Neural progenitor cell (in vitro differentiated cells): ENCODE data around the gene EME2. TPM values are rescaled to one million over a fixed set of nuclear protein-coding genes. Genes with fewer than 3 reads are reported as not detected.
A peak's percentile ranks its signal among the peaks of the same experiment; 100 is the strongest.

Source experiments
- DNase-seq: peaks from one replicate; pipeline ENCODE4 v3.0.0-alpha.2; 2016; ENCODE audit warnings: low spot score
- H2AFZ ChIP-seq: fragments of 200-600 bp; sonication (generic); replicated peaks from 2 replicates; pipeline ENCODE4 v1.6.1; 2016; ENCODE audit warnings: antibody characterized with exemption
- H3F3A ChIP-seq: fragments of 200-600 bp; sonication (generic); 2 replicates; pipeline ENCODE4 v1.6.1; 2016; ENCODE audit warnings: antibody characterized with exemption, low read depth
- H3K27ac ChIP-seq: fragments of 200-600 bp; sonication (generic); 2 replicates; pipeline ENCODE4 v1.5.1; 2016; ENCODE audit warnings: mild to moderate bottlenecking
- H3K27me3 ChIP-seq: fragments of 200-600 bp; sonication (generic); 2 replicates; pipeline ENCODE4 v1.6.1; 2016; ENCODE audit warnings: mild to moderate bottlenecking, moderate library complexity
- H3K36me3 ChIP-seq: fragments of 200-600 bp; sonication (generic); 2 replicates; pipeline ENCODE4 v1.5.1; 2016
- H3K4me1 ChIP-seq: fragments of 200-600 bp; sonication (generic); 2 replicates; pipeline ENCODE4 v1.6.1; 2016; ENCODE audit warnings: mixed run types
- H3K4me2 ChIP-seq: fragments of 200-600 bp; sonication (generic); 2 replicates; pipeline ENCODE4 v1.6.1; 2016
- H3K4me3 ChIP-seq: fragments of 200-600 bp; sonication (generic); 2 replicates; pipeline ENCODE4 v1.5.1; 2016
- H3K79me2 ChIP-seq: fragments of 200-600 bp; sonication (generic); 2 replicates; pipeline ENCODE4 v1.6.1; 2016; ENCODE audit warnings: low read depth
- H3K9ac ChIP-seq: fragments of 200-600 bp; sonication (generic); 2 replicates; pipeline ENCODE4 v1.6.1; 2016
- H3K9me3 ChIP-seq: fragments of 200-600 bp; sonication (generic); 2 replicates; pipeline ENCODE4 v1.5.1; 2016; ENCODE audit warnings: low read depth
- H4K20me1 ChIP-seq: fragments of 200-600 bp; sonication (generic); 2 replicates; pipeline ENCODE4 v1.6.1; 2016; ENCODE audit warnings: low read depth
- H3K27ac Mint-ChIP-seq: 3 replicates; pipeline ENCODE4 v1.8.0; 2021; ENCODE audit warnings: mixed read lengths
- H3K27me3 Mint-ChIP-seq: 2 replicates; pipeline ENCODE4 v1.8.0; 2022; ENCODE audit warnings: low read depth, mild to moderate bottlenecking, inconsistent platforms, moderate library complexity, mixed read lengths; ENCODE audit not compliant: insufficient read depth
- H3K36me3 Mint-ChIP-seq: 3 replicates; pipeline ENCODE4 v1.8.0; 2021; ENCODE audit warnings: mixed read lengths
- H3K4me1 Mint-ChIP-seq: 3 replicates; pipeline ENCODE4 v1.8.0; 2021; ENCODE audit warnings: mixed read lengths
- H3K4me3 Mint-ChIP-seq: 3 replicates; pipeline ENCODE4 v1.8.0; 2021; ENCODE audit warnings: mild to moderate bottlenecking, moderate library complexity, mixed read lengths
- H3K9me3 Mint-ChIP-seq: 3 replicates; pipeline ENCODE4 v1.8.0; 2020; ENCODE audit warnings: mixed read lengths
- EZH2 ChIP-seq: fragments of 200-600 bp; sonication (generic); IDR thresholded peaks from 2 replicates; pipeline ENCODE4 v1.6.1; 2017; ENCODE audit warnings: antibody characterized with exemption, mild to moderate bottlenecking, moderate library complexity
- EZH2phosphoT487 ChIP-seq: fragments of 200-600 bp; sonication (generic); IDR thresholded peaks from 2 replicates; pipeline ENCODE4 v1.6.1; 2017; ENCODE audit warnings: antibody characterized with exemption
- total RNA-seq: library from RNA; depleted of rRNA; stranded (reverse); fragments of >200 nt; gene quantifications from 2 replicates; pipeline ENCODE4 v1.2.3, GENCODE V29; 2015; ENCODE audit warnings: low replicate concordance
- TF ChIP-seq, protein P1 (sequence below): fragments of 200-600 bp; sonication (generic); IDR thresholded peaks from 2 replicates; pipeline ENCODE4 v1.5.1; 2017; ENCODE audit warnings: antibody characterized with exemption, mild to moderate bottlenecking

The EME2 gene
- total RNA-seq, 1 donor from 2014 or later: 2.3 TPM

GRCh38 chr16:1810106-1810505 is 37.5 kb downstream of the EME2 start:
- Histone ChIP-seq H3K27me3 (no peaks in the 10 kb centered on the region), H3K79me2 (no peaks in the 10 kb centered on the region), H2AFZ (no peak overlapping the region), H3K9ac (no peak overlapping the region), H3K9me3 (no peaks in the 10 kb centered on the region), H3K27ac (no peak overlapping the region), H3K4me1 (no peaks in the 10 kb centered on the region), H3K36me3 (no peaks in the 10 kb centered on the region), H3K4me3 (no peak overlapping the region), H3K4me2 (no peak overlapping the region), H3F3A (peaks cover 5% of the 10 kb centered on the region), H4K20me1 (no peaks in the 10 kb centered on the region)
- no peaks in the 10 kb centered on the region for H3K9me3 Mint-ChIP-seq
- no peak for DNase-seq
- no peak overlapping the region for H3K4me3 Mint-ChIP-seq
- no peak overlapping the region for H3K27ac Mint-ChIP-seq
- no peaks in the 10 kb centered on the region for H3K27me3 Mint-ChIP-seq
- TF ChIP-seq EZH2phosphoT487: no peak
- TF ChIP-seq, protein P1, sequence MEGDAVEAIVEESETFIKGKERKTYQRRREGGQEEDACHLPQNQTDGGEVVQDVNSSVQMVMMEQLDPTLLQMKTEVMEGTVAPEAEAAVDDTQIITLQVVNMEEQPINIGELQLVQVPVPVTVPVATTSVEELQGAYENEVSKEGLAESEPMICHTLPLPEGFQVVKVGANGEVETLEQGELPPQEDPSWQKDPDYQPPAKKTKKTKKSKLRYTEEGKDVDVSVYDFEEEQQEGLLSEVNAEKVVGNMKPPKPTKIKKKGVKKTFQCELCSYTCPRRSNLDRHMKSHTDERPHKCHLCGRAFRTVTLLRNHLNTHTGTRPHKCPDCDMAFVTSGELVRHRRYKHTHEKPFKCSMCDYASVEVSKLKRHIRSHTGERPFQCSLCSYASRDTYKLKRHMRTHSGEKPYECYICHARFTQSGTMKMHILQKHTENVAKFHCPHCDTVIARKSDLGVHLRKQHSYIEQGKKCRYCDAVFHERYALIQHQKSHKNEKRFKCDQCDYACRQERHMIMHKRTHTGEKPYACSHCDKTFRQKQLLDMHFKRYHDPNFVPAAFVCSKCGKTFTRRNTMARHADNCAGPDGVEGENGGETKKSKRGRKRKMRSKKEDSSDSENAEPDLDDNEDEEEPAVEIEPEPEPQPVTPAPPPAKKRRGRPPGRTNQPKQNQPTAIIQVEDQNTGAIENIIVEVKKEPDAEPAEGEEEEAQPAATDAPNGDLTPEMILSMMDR: no peak
- no peak for TF ChIP-seq EZH2
- H3K36me3 Mint-ChIP-seq: peaks cover 14% of the 10 kb centered on the region
- no peaks in the 10 kb centered on the region for H3K4me1 Mint-ChIP-seq

DNA sequence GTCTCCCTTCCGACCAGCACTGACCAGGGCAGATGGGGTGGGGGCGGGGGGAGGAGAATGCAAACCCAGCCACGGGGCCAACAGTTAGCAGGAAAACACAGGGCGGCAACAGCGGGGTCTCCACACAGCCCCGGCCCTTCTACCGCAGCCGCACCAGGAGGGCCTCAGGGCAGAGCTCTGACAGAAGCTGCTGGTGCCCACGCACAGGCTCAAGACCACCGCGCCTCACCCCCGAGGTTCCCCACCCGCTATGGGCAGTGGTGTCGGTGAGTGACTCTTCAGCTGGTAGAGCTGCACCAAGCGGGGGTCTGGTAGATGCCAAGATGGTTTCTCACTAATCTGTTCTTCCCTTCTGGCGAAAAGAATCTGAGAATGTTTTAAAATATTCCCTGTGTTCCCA is 37.9 kb downstream of the EME2 start:
- H3K4me1 ChIP-seq: no peaks in the 10 kb centered on the region
- H3K36me3 ChIP-seq: no peaks in the 10 kb centered on the region
- H3K4me3 ChIP-seq: no peak overlapping the region
- no peak overlapping the region for H3K27ac Mint-ChIP-seq
- no peak for DNase-seq
- no peaks in the 10 kb centered on the region for H3K9me3 ChIP-seq
- no peaks in the 10 kb centered on the region for H3K79me2 ChIP-seq
- H2AFZ ChIP-seq: no peak overlapping the region
- H3K36me3 Mint-ChIP-seq: peaks cover 17% of the 10 kb centered on the region
- no peaks in the 10 kb centered on the region for H3K27me3 ChIP-seq
- no peaks in the 10 kb centered on the region for H3K27me3 Mint-ChIP-seq
- H3K4me1 Mint-ChIP-seq: no peaks in the 10 kb centered on the region
- no peaks in the 10 kb centered on the region for H3K9me3 Mint-ChIP-seq
- no peak overlapping the region for H3K27ac ChIP-seq
- H3K4me3 Mint-ChIP-seq: no peak overlapping the region
- no peaks in the 10 kb centered on the region for H4K20me1 ChIP-seq
- H3K9ac ChIP-seq: no peak overlapping the region
- H3K4me2 ChIP-seq: no peak overlapping the region
- H3F3A ChIP-seq: peaks cover 5% of the 10 kb centered on the region
- TF ChIP-seq, protein P1: no peak
- TF ChIP-seq EZH2phosphoT487 (no peak), EZH2 (no peak)

- no peak for TF ChIP-seq EZH2phosphoT487
- TF ChIP-seq, protein P1: peak; percentile 59
- Histone ChIP-seq H3K4me3 (no peak overlapping the region), H3K9ac (no peak overlapping the region), H3K4me1 (no peaks in the 10 kb centered on the region), H3K79me2 (no peaks in the 10 kb centered on the region), H3K9me3 (no peaks in the 10 kb centered on the region), H3K36me3 (no peaks in the 10 kb centered on the region), H3F3A (peaks cover 5% of the 10 kb centered on the region), H4K20me1 (no peaks in the 10 kb centered on the region), H3K27me3 (no peaks in the 10 kb centered on the region), H3K27ac (no peak overlapping the region), H3K4me2 (no peak overlapping the region), H2AFZ (no peak overlapping the region)
- no peaks in the 10 kb centered on the region for H3K27me3 Mint-ChIP-seq
- no peak overlapping the region for H3K4me3 Mint-ChIP-seq
- no peak overlapping the region for H3K27ac Mint-ChIP-seq
- peak; percentile 69 for DNase-seq
- H3K36me3 Mint-ChIP-seq: peaks cover 9% of the 10 kb centered on the region
- H3K4me1 Mint-ChIP-seq: no peaks in the 10 kb centered on the region
- no peaks in the 10 kb centered on the region for H3K9me3 Mint-ChIP-seq
These were observed 40.1 kb downstream of the EME2 start for GRCh38 chr16:1812732-1813163.
